PC-9 (cell line): Measurements from ENCODE around the gene GPR137B.

Source experiments
- CTCF ChIP-seq: fragments of 200-600 bp; sonication (generic); conservative IDR thresholded peaks from 2 replicates; pipeline ENCODE4 v1.6.1; 2017; ENCODE audit warnings: mixed run types, antibody characterized with exemption, mild to moderate bottlenecking, moderate library complexity
- EZH2 ChIP-seq: fragments of 200-600 bp; sonication (generic); IDR thresholded peaks from 2 replicates; pipeline ENCODE4 v1.8.0; 2017; ENCODE audit warnings: antibody characterized with exemption, low read depth

- TF ChIP-seq CTCF: no peak
- TF ChIP-seq EZH2: no peak
Observed at GRCh38 chr1:236123563-236123962, 18.8 kb upstream of the GPR137B start.
